Measurements from ENCODE around the gene ARL4C. TPM values are rescaled to one million over a fixed set of nuclear protein-coding genes. Genes with fewer than 3 reads are reported as not detected.

Gene ARL4C
- total RNA-seq, 4 donors from 2014 or later, result 0.32 to 3.6 (median 0.46) TPM

DNA sequence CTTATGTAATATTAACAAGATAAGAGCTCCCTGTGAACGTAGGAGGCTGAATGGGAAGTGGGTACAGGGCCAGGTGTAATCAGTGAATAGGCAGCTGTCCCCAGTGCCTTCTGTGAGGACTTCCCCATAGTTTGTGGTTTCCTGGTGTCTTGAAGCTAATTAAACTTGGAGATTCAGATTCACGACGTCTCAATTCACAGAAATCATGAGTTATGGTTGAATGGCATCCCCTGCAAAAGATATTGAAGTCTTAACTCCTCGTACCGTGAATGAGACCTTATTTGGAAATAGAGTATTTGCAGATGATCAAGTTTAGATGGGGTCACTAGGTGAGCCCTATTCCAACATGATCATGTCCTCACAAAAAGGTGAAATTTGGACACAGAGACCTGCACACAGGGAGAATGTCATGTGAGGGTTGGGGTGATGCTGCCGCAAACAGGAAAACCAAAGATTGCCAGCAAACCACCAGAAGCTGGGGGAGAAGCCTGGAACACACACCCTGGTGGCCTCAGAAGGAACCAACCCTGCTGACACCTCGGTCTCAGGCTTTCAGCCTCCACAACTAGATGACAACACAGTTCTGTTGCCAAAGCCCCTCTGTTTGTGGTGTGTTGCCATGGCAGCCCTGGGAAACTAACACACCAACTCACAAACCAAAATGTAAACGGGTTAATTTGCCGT, 13.2 kb downstream of the ARL4C start:
- Histone ChIP-seq H3K9me3 (no peaks in the 10 kb centered on the region), H3K36me3 (no peaks in the 10 kb centered on the region), H3K4me1 (no peaks in the 10 kb centered on the region), H3K27me3 (no peaks in the 10 kb centered on the region), H3K4me3 (no peak overlapping the region), H3K27ac (no peak overlapping the region)
- intact Hi-C loops (cut with DNase I; ENCODE audit: low total_unique reads) (no loop called here), in situ Hi-C loops (cut with MboI; ENCODE audit: low sequenced_read_pairs in 4 of 4) (loop anchor here in 1 of 4 donors (25.0 kb wide), 1 partner anchor 346 kb away; no protein-coding TSS in a partner anchor)
- DNase-seq (no peak), ATAC-seq (no peak)
- TF ChIP-seq, protein P1, sequence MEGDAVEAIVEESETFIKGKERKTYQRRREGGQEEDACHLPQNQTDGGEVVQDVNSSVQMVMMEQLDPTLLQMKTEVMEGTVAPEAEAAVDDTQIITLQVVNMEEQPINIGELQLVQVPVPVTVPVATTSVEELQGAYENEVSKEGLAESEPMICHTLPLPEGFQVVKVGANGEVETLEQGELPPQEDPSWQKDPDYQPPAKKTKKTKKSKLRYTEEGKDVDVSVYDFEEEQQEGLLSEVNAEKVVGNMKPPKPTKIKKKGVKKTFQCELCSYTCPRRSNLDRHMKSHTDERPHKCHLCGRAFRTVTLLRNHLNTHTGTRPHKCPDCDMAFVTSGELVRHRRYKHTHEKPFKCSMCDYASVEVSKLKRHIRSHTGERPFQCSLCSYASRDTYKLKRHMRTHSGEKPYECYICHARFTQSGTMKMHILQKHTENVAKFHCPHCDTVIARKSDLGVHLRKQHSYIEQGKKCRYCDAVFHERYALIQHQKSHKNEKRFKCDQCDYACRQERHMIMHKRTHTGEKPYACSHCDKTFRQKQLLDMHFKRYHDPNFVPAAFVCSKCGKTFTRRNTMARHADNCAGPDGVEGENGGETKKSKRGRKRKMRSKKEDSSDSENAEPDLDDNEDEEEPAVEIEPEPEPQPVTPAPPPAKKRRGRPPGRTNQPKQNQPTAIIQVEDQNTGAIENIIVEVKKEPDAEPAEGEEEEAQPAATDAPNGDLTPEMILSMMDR (IDR thresholded peaks at IDR 0.05 in 4 of 5, conservative IDR thresholded peaks at IDR 0.05 in 1 of 5), result no peak

DNA sequence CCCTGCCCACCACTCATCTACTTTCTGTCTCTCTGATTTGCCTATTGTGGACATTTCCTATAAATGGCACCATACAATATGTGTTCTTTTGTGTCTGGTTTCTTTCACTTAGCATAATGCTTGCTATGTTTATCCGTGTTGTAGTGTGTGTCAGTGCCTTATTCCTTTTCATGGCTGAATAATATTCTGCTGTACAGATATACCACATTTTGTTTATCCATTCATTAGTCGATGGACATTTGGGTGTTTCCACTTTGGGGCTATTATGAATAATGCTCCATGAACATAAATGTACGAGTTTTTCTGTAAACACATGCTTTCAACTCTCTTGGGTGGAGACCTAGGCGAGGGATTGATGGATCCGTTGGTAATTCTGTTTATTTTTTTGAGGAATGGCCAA, 15.6 kb downstream of the ARL4C start:
- H3K27me3 ChIP-seq, result no peaks in the 10 kb centered on the region
- intact Hi-C loops (cut with DNase I; ENCODE audit: low total_unique reads), result no loop called here

DNA sequence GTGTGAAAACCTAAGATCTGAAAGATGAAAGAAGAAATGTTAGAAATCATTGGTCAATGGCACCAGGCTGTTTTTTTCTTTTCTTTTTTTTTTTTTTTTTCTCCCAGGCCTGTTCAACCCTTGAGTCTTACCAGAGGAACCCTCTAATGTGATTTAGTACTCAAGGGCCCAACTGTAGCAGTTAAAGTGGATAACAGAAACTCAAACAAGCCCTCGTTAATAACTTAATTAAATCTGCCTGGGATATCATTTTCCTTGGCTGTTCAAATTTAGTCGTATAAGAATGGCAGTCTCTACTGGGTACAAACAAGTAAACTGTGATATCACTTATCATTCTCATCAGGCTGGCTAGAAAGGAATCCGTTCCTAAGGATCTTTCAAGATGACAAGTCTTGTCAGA, 16.5 kb downstream of the ARL4C start:
- intact Hi-C loops (cut with DNase I; ENCODE audit: low total_unique reads), result no loop called here
- no peaks in the 10 kb centered on the region for H3K27me3 ChIP-seq
- H3K4me1 ChIP-seq, result no peaks in the 10 kb centered on the region
- DNase-seq, result no peak
- H3K36me3 ChIP-seq, result no peaks in the 10 kb centered on the region
- TF ChIP-seq, protein P1 (IDR thresholded peaks at IDR 0.05 in 4 of 5, conservative IDR thresholded peaks at IDR 0.05 in 1 of 5), result no peak
- no peak for TF ChIP-seq POLR2A (IDR thresholded peaks at IDR 0.05)
- H3K27ac ChIP-seq, result no peak overlapping the region
- in situ Hi-C loops (cut with MboI; ENCODE audit: low sequenced_read_pairs in 4 of 4), result loop anchor here in 1 of 4 donors (25.0 kb wide), 1 partner anchor 343 kb away; no protein-coding TSS in a partner anchor
- no peaks in the 10 kb centered on the region for H3K9me3 ChIP-seq
- no peak overlapping the region for H3K4me3 ChIP-seq
- ATAC-seq, result no peak

More for the DNA sequence above, 15.6 kb downstream of the ARL4C start:
- ATAC-seq (no peak), DNase-seq (no peak)
- Histone ChIP-seq H3K36me3 (no peaks in the 10 kb centered on the region), H3K27ac (no peak overlapping the region), H3K9me3 (no peaks in the 10 kb centered on the region), H3K4me1 (no peaks in the 10 kb centered on the region), H3K4me3 (no peak overlapping the region)
- in situ Hi-C loops (cut with MboI; ENCODE audit: low sequenced_read_pairs in 4 of 4), result loop anchor here in 1 of 4 donors (25.0 kb wide), 1 partner anchor 344 kb away; no protein-coding TSS in a partner anchor
- no peak for TF ChIP-seq POLR2A (IDR thresholded peaks at IDR 0.05)
- TF ChIP-seq, protein P1 (IDR thresholded peaks at IDR 0.05 in 4 of 5, conservative IDR thresholded peaks at IDR 0.05 in 1 of 5), result no peak

DNA sequence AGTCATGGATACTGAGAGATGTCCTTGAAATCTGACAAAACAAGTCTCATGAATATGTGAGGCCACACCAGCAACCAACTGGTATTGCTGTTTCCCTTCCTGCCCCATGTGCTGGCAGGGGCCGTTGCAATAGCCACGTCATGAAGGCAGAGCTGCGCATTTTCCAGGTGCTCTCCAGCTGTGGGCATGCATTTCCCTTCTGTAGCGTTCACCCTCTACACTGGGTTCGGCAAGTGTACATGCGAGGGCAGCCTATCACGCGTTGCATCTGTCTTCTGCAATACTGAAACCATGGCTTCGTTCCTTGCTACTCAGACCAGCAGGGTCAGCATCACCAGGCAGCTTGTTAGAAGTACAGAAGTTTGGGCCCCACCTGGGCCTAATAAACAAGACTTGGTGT, 17.4 kb downstream of the ARL4C start:
- H3K4me1 ChIP-seq, result no peaks in the 10 kb centered on the region
- no peak for ATAC-seq
- H3K4me3 ChIP-seq, result no peak overlapping the region
- no peaks in the 10 kb centered on the region for H3K27me3 ChIP-seq
- H3K9me3 ChIP-seq, result no peaks in the 10 kb centered on the region
- no peak for DNase-seq
- TF ChIP-seq, protein P1 (IDR thresholded peaks at IDR 0.05 in 4 of 5, conservative IDR thresholded peaks at IDR 0.05 in 1 of 5), result no peak
- TF ChIP-seq POLR2A (IDR thresholded peaks at IDR 0.05), result no peak
- no peaks in the 10 kb centered on the region for H3K36me3 ChIP-seq
- no peak overlapping the region for H3K27ac ChIP-seq
- intact Hi-C loops (cut with DNase I; ENCODE audit: low total_unique reads) (no loop called here), in situ Hi-C loops (cut with MboI; ENCODE audit: low sequenced_read_pairs in 4 of 4) (loop anchor here in 1 of 4 donors (25.0 kb wide), 1 partner anchor 342 kb away; no protein-coding TSS in a partner anchor)
